Left lung (tissue), 10 donors: ENCODE results near the gene STARD3NL. TPM values are rescaled to one million over a fixed set of nuclear protein-coding genes. Genes with fewer than 3 reads are reported as not detected.
A peak's percentile ranks its signal among the peaks of the same experiment; 100 is the strongest.
"Not testable (repeated sequence)": the region's sequence is repeated elsewhere in the genome, so short reads cannot be mapped to it uniquely, and the experiment has no call there.

Experiments
- ATAC-seq: fragments of 200-7000 bp; cut with Tn5 transposase; one replicate; pipeline ENCODE4 v1.9.1; 2020; ENCODE audit warnings: moderate library complexity
- DNase-seq, 4 donors: peaks; one replicate each; pipeline ENCODE4 v3.0.0-alpha.2; 2013 to 2020
- H3K27ac ChIP-seq, 2 donors: fragments of 200-600 bp; sonication (generic) in 1 of 2; one replicate each; pipeline versions ENCODE4 v1.5.0 to v1.8.0; 2020 to 2021
- H3K27me3 ChIP-seq, 2 donors: fragments of 200-600 bp; sonication (generic) in 1 of 2; one replicate each; pipeline versions ENCODE4 v1.5.0 to v1.8.0; 2020 to 2021
- H3K36me3 ChIP-seq, 2 donors: fragments of 200-600 bp; sonication (generic) in 1 of 2; one replicate each; pipeline versions ENCODE4 v1.5.0 to v1.8.0; 2020 to 2021
- H3K4me1 ChIP-seq, 2 donors: fragments of 200-600 bp; one replicate each; pipeline ENCODE4 v1.8.0; 2021
- H3K4me3 ChIP-seq, 2 donors: fragments of 200-600 bp; sonication (generic) in 1 of 2; one replicate each; pipeline versions ENCODE4 v1.5.0 to v1.8.0; 2020 to 2021; ENCODE audit warnings: mild to moderate bottlenecking in 1 of 2
- H3K9me3 ChIP-seq, 2 donors: fragments of 200-600 bp; sonication (generic) in 1 of 2; one replicate each; pipeline versions ENCODE4 v1.5.0 to v1.8.0; 2020 to 2021
- CTCF ChIP-seq, 2 donors: fragments of 200-600 bp; sonication (generic) in 1 of 2; IDR thresholded peaks; one replicate each; pipeline versions ENCODE4 v1.5.0 to v1.8.0; 2021; ENCODE audit warnings: antibody characterized with exemption in 2 of 2
- intact Hi-C, 2 donors: fragments of 100-400 bp; cut with DNase I; formaldehyde crosslinking; loops; one replicate each; pipeline versions ENCODE4 v1.11.2 to v1.14.2; 2022
- polyA plus RNA-seq, 6 donors: library from polyadenylated mRNA; unstranded; fragments of 120-200 nt; gene quantifications; one replicate each; pipeline ENCODE4 v1.2.1, GENCODE V29; 2013; ENCODE audit not compliant: insufficient read length in 6 of 6
- total RNA-seq, 2 donors: library from RNA; stranded (reverse); fragmentation: NEBNext Ultra II Directional; extraction: Animal tissue kit (Norgen Biotek cat#: 25700); gene quantifications; one replicate each; pipeline ENCODE4 v1.2.1, GENCODE V29; 2021
- donor health status: DM: no; HTN: yes; CAD: no.
- donor health status: DM: no; HTN: no; CAD: no.

The STARD3NL gene
- total and polyA plus RNA-seq, 8 donors = 52.6 to 63.9 (median 56.3) TPM

GRCh38 chr7:38229386-38229785 lies 51.3 kb downstream of the STARD3NL start:
- intact Hi-C loops = loop anchor here in 1 of 2 donors (10.0 kb wide), 1 partner anchor 105 kb away; no protein-coding TSS in a partner anchor
- TF ChIP-seq CTCF (IDR thresholded peaks at IDR 0.05) = no peak
- Histone ChIP-seq H3K9me3 (no peaks in the 10 kb centered on the region), H3K4me3 (no peak overlapping the region), H3K27me3 (no peaks in the 10 kb centered on the region), H3K4me1 (peaks cover 0 to 30% of the 10 kb centered on the region in 2 donors), H3K36me3 (peaks cover 0 to 43% of the 10 kb centered on the region in 2 donors), H3K27ac (no peak overlapping the region)
- ATAC-seq (no peak), DNase-seq (no peak)

GRCh38 chr7:38229884-38230642 lies 52.0 kb downstream of the STARD3NL start:
- no peaks in the 10 kb centered on the region for H3K9me3 ChIP-seq
- no peak overlapping the region for H3K27ac ChIP-seq
- H3K4me1 ChIP-seq = peaks cover 0 to 31% of the 10 kb centered on the region in 2 donors
- intact Hi-C loops = loop anchor here in 1 of 2 donors (10.0 kb wide), 1 partner anchor 105 kb away; no protein-coding TSS in a partner anchor
- no peak for ATAC-seq
- no peaks in the 10 kb centered on the region for H3K27me3 ChIP-seq
- TF ChIP-seq CTCF (IDR thresholded peaks at IDR 0.05) = no peak
- H3K36me3 ChIP-seq = peaks cover 0 to 38% of the 10 kb centered on the region in 2 donors
- no peak for DNase-seq
- H3K4me3 ChIP-seq = no peak overlapping the region

- peak in 1 of 2 donors; percentile 10 for TF ChIP-seq CTCF (IDR thresholded peaks at IDR 0.05)
- DNase-seq = peak in 2 of 4 donors; percentile 53 to 63
- no peaks in the 10 kb centered on the region for H3K9me3 ChIP-seq
- intact Hi-C loops = no loop called here
- peaks cover 0 to 27% of the 10 kb centered on the region in 2 donors for H3K36me3 ChIP-seq
- ATAC-seq = peak; percentile 62
- H3K27ac ChIP-seq = peak overlapping the region in 1 of 2 donors; percentile 61
- H3K4me3 ChIP-seq = no peak overlapping the region
- no peaks in the 10 kb centered on the region for H3K27me3 ChIP-seq
- peaks cover 0 to 34% of the 10 kb centered on the region in 2 donors for H3K4me1 ChIP-seq
Observed at GRCh38 chr7:38232502-38233366, 54.7 kb downstream of the STARD3NL start.

- H3K4me1 ChIP-seq = peaks cover 0 to 34% of the 10 kb centered on the region in 2 donors
- peaks cover 0 to 11% of the 10 kb centered on the region in 2 donors for H3K36me3 ChIP-seq
- ATAC-seq, H3K9me3 ChIP-seq, DNase-seq, H3K4me3 ChIP-seq, intact Hi-C loops, H3K27ac ChIP-seq, H3K27me3 ChIP-seq: not testable (repeated sequence)
Observed at GRCh38 chr7:38234759-38235158, 56.7 kb downstream of the STARD3NL start.

- no peak overlapping the region for H3K4me3 ChIP-seq
- DNase-seq = no peak
- peaks cover 0 to 27% of the 10 kb centered on the region in 2 donors for H3K4me1 ChIP-seq
- no peak for TF ChIP-seq CTCF (IDR thresholded peaks at IDR 0.05)
- peaks cover 0 to 2% of the 10 kb centered on the region in 2 donors for H3K36me3 ChIP-seq
- no peak overlapping the region for H3K27ac ChIP-seq
- intact Hi-C loops = no loop called here
- ATAC-seq = no peak
- no peaks in the 10 kb centered on the region for H3K9me3 ChIP-seq
- no peaks in the 10 kb centered on the region for H3K27me3 ChIP-seq
Observed at GRCh38 chr7:38235606-38236005, 57.6 kb downstream of the STARD3NL start.

DNA sequence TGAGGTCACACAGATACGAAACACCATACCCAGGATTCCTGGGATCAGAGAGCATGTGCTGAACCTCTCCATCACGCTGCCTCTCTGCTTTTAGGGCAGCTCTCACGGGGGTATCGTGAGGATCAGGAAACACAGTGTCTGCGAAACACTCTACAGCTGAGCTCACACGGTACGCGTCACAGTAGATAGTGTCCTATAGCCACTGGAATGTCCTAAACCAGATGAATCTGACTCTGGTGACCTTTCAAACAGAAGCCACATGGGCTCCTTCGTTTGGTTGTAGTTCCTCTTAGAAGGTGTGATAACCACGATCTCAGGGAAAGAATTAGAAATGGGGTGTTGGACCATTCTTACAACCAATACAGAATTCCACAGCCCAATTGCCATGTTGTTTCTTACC lies 61.1 kb downstream of the STARD3NL start:
- intact Hi-C loops = not testable (repeated sequence)

More for the DNA sequence above, 61.1 kb downstream of the STARD3NL start:
- not testable (repeated sequence) for H3K9me3 ChIP-seq, ATAC-seq, H3K27me3 ChIP-seq, H3K27ac ChIP-seq, H3K4me3 ChIP-seq, H3K36me3 ChIP-seq, DNase-seq
- peaks cover 0 to 22% of the 10 kb centered on the region in 2 donors for H3K4me1 ChIP-seq
